K562 (cell line): Measurements from ENCODE around the gene NRF1. TPM values are rescaled to one million over a fixed set of nuclear protein-coding genes. Genes with fewer than 3 reads are reported as not detected.
A peak's percentile ranks its signal among the peaks of the same experiment; 100 is the strongest.

Source experiments
- BDP1 ChIP-seq: IDR thresholded peaks from 3 replicates; pipeline ENCODE4 v1.6.1; 2011; ENCODE audit not compliant: insufficient read length, insufficient read depth
- BRD9 ChIP-seq: fragments of 450-650 bp; IDR thresholded peaks from 2 replicates; pipeline ENCODE4 v1.6.1; 2018; ENCODE audit warnings: low read depth; ENCODE audit not compliant: partially characterized antibody
- CBX1 ChIP-seq: sonication (generic); IDR thresholded peaks from 2 replicates; pipeline ENCODE4 v1.6.1; 2016; ENCODE audit warnings: antibody characterized with exemption, low read depth, mild to moderate bottlenecking
- GTF2A2 ChIP-seq: IDR thresholded peaks from 2 replicates; pipeline ENCODE4 v1.6.1; 2016; ENCODE audit warnings: mild to moderate bottlenecking, missing genetic modification characterization, missing compliant biosample characterization
- HIVEP1 ChIP-seq: fragments of 250-450 bp; sonication (Bioruptor Pico); IDR thresholded peaks from 2 replicates; pipeline ENCODE4 v1.4.0; 2020; ENCODE audit warnings: mild to moderate bottlenecking
- HNRNPH1 ChIP-seq: fragments of 200-400 bp; formaldehyde crosslinking; optimal IDR thresholded peaks from 2 replicates; pipeline ENCODE3; 2017; ENCODE audit warnings: low read depth, mild to moderate bottlenecking, low read length, moderate library complexity
- KDM4B ChIP-seq, 2 experiments: fragments of 450-650 bp in 1 of 2; sonication (generic) in 1 of 2; IDR thresholded peaks; 2 replicates each; pipeline ENCODE4 v1.6.1; 2016 to 2017; ENCODE audit warnings: borderline replicate concordance in 2 of 2, antibody characterized with exemption in 1 of 2, low read depth in 1 of 2, mild to moderate bottlenecking in 1 of 2
- NELFE ChIP-seq: IDR thresholded peaks from 2 replicates; pipeline ENCODE4 v1.6.1; 2011; ENCODE audit warnings: mild to moderate bottlenecking; ENCODE audit not compliant: insufficient read depth, insufficient read length
- NEUROD1 ChIP-seq: fragments of 150-350 bp; IDR thresholded peaks from 2 replicates; pipeline ENCODE4 v1.6.1; 2014; ENCODE audit warnings: borderline replicate concordance, low read length, low read depth; ENCODE audit not compliant: partially characterized antibody
- PHF21A ChIP-seq: fragments of 450-650 bp; IDR thresholded peaks from 2 replicates; pipeline ENCODE4 v1.6.1; 2017; ENCODE audit warnings: low read depth, borderline replicate concordance
- SOX6 ChIP-seq: fragments of 450-650 bp; IDR thresholded peaks from 2 replicates; pipeline ENCODE4 v1.6.1; 2014; ENCODE audit warnings: mild to moderate bottlenecking
- SREBF1 ChIP-seq: fragments of 150-350 bp; IDR thresholded peaks from 2 replicates; pipeline ENCODE4 v1.6.1; 2014; ENCODE audit warnings: antibody characterized with exemption, low read depth, low read length, borderline replicate concordance
- SRSF7 ChIP-seq: fragments of 200-400 bp; formaldehyde crosslinking; optimal IDR thresholded peaks from 2 replicates; pipeline ENCODE3; 2017; ENCODE audit warnings: mild to moderate bottlenecking, low read depth, low read length
- ZNF239 ChIP-seq: fragments of 250-450 bp; sonication (Bioruptor Pico); IDR thresholded peaks from 2 replicates; pipeline ENCODE4 v1.4.0; 2020; ENCODE audit warnings: mild to moderate bottlenecking
- ZNF695 ChIP-seq: fragments of 450-650 bp; formaldehyde crosslinking; IDR thresholded peaks from 2 replicates; pipeline ENCODE4 v1.4.0; 2020; ENCODE audit warnings: mild to moderate bottlenecking, moderate library complexity
- polyA plus RNA-seq, 8 experiments: library from polyadenylated mRNA; depleted of rRNA in 4 of 8; stranded (reverse) in 5 of 8; unstranded in 3 of 8; fragments of >200 nt; fragmentation: Nextera tagmentation in 2 of 8; fragmentation: Illumina TruSeq in 1 of 8; extraction: Ambion mirVana in 2 of 8; extraction: Trizol in 1 of 8; gene quantifications; 2 replicates each; pipeline versions ENCODE4 v1.2.1 to v1.2.3, GENCODE V29; 2011 to 2014; ENCODE audit warnings: inconsistent platforms in 1 of 8, missing spikeins in 1 of 8
- total RNA-seq, 7 experiments: library from RNA; depleted of rRNA in 6 of 7; stranded (reverse); fragments of >200 nt in 6 of 7; fragmentation: Illumina TruSeq in 2 of 7; extraction: Trizol in 2 of 7; gene quantifications; 2 replicates each; pipeline versions ENCODE4 v1.2.1 to v1.2.3, GENCODE V29; 2011 to 2021; ENCODE audit warnings: low replicate concordance in 1 of 7
- TF ChIP-seq, protein P1 (sequence below): fragments of 450-650 bp; formaldehyde crosslinking; IDR thresholded peaks from 2 replicates; pipeline ENCODE4 v1.4.0; 2022; ENCODE audit warnings: mild to moderate bottlenecking, moderate library complexity
- TF ChIP-seq, protein P2 (sequence below): fragments of 250-450 bp; sonication (Bioruptor Pico); IDR thresholded peaks from 2 replicates; pipeline ENCODE4 v1.5.0; 2021; ENCODE audit warnings: mild to moderate bottlenecking, borderline replicate concordance
- TF ChIP-seq, protein P3 (sequence below): fragments of 250-450 bp; sonication (Bioruptor Pico); IDR thresholded peaks from 2 replicates; pipeline ENCODE4 v1.4.0; 2020

NRF1 gene
- total and polyA plus RNA-seq, 9 of the 15 experiments (the other 6 are each of a cell fraction or from before 2014, with no cell fraction given) = 8.6 to 28.8 (median 20.3) TPM

DNA sequence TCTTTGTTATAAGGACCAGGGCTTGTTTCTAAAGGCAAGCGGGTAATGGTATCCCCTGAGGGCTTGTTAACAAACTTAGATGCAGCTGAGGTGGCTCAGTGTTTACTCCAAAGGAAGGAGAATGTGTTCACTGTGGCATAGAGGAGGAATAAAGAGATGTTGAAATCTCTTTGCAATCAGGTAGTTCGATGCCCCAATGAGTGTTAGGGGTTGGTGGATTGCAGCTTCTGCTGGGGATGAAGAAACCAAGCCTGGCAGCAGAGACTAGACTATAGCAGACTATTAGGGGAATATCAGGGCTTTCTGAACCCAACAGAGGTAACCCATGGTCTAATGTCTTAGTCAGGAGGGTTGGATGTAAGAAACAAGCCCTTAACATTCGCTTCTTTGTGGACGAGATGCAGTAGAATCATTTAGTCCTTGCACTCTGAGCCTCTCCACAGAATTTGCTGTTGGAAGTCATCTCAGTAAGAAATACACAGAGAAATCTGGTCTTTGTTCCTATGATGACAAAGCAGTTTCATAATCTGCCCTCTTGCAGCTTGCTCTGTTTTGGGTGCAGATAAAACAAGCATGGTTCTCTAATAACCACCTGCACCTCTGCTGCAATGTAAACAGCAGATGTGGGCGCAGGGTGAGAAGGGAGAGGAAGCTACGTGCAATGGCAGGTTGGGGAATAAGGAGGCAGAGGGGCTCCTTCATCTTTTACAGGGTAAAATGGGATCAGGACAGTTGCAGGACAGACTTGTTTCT is 108.6 kb downstream of the NRF1 start (continued):
- TF ChIP-seq, protein P1, sequence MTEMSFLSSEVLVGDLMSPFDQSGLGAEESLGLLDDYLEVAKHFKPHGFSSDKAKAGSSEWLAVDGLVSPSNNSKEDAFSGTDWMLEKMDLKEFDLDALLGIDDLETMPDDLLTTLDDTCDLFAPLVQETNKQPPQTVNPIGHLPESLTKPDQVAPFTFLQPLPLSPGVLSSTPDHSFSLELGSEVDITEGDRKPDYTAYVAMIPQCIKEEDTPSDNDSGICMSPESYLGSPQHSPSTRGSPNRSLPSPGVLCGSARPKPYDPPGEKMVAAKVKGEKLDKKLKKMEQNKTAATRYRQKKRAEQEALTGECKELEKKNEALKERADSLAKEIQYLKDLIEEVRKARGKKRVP (CRISPR knock-in tag) = peak; percentile 79
- TF ChIP-seq CBX1 = no peak
- TF ChIP-seq PHF21A = peak; percentile 96
- no peak for TF ChIP-seq GTF2A2 (tag)
- no peak for TF ChIP-seq NELFE
- TF ChIP-seq HNRNPH1 = no peak
- TF ChIP-seq SOX6 = peak; percentile 100
- TF ChIP-seq, protein P2, sequence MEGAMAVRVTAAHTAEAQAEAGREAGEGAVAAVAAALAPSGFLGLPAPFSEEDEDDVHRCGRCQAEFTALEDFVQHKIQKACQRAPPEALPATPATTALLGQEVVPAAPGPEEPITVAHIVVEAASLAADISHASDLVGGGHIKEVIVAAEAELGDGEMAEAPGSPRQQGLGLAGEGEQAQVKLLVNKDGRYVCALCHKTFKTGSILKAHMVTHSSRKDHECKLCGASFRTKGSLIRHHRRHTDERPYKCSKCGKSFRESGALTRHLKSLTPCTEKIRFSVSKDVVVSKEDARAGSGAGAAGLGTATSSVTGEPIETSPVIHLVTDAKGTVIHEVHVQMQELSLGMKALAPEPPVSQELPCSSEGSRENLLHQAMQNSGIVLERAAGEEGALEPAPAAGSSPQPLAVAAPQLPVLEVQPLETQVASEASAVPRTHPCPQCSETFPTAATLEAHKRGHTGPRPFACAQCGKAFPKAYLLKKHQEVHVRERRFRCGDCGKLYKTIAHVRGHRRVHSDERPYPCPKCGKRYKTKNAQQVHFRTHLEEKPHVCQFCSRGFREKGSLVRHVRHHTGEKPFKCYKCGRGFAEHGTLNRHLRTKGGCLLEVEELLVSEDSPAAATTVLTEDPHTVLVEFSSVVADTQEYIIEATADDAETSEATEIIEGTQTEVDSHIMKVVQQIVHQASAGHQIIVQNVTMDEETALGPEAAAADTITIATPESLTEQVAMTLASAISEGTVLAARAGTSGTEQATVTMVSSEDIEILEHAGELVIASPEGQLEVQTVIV (CRISPR knock-in tag) = no peak
- peak; percentile 74 for TF ChIP-seq ZNF239 (CRISPR knock-in tag)
- TF ChIP-seq HIVEP1 = peak; percentile 89; the same call in 1 of the 2 replicates
- 0 out of 2 replicates have a peak, but pooled peaks have one; percentile 43 for TF ChIP-seq SREBF1
- TF ChIP-seq, protein P3, sequence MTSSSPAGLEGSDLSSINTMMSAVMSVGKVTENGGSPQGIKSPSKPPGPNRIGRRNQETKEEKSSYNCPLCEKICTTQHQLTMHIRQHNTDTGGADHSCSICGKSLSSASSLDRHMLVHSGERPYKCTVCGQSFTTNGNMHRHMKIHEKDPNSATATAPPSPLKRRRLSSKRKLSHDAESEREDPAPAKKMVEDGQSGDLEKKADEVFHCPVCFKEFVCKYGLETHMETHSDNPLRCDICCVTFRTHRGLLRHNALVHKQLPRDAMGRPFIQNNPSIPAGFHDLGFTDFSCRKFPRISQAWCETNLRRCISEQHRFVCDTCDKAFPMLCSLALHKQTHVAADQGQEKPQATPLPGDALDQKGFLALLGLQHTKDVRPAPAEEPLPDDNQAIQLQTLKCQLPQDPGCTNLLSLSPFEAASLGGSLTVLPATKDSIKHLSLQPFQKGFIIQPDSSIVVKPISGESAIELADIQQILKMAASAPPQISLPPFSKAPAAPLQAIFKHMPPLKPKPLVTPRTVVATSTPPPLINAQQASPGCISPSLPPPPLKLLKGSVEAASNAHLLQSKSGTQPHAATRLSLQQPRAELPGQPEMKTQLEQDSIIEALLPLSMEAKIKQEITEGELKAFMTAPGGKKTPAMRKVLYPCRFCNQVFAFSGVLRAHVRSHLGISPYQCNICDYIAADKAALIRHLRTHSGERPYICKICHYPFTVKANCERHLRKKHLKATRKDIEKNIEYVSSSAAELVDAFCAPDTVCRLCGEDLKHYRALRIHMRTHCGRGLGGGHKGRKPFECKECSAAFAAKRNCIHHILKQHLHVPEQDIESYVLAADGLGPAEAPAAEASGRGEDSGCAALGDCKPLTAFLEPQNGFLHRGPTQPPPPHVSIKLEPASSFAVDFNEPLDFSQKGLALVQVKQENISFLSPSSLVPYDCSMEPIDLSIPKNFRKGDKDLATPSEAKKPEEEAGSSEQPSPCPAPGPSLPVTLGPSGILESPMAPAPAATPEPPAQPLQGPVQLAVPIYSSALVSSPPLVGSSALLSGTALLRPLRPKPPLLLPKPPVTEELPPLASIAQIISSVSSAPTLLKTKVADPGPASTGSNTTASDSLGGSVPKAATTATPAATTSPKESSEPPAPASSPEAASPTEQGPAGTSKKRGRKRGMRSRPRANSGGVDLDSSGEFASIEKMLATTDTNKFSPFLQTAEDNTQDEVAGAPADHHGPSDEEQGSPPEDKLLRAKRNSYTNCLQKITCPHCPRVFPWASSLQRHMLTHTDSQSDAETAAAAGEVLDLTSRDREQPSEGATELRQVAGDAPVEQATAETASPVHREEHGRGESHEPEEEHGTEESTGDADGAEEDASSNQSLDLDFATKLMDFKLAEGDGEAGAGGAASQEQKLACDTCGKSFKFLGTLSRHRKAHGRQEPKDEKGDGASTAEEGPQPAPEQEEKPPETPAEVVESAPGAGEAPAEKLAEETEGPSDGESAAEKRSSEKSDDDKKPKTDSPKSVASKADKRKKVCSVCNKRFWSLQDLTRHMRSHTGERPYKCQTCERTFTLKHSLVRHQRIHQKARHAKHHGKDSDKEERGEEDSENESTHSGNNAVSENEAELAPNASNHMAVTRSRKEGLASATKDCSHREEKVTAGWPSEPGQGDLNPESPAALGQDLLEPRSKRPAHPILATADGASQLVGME (CRISPR knock-in tag) = no peak
- peak; percentile 75 for TF ChIP-seq NEUROD1
- no peak for TF ChIP-seq KDM4B (IDR thresholded peaks at IDR 0.05; ENCODE audit: borderline replicate concordance in 2 of 2, low read depth in 1 of 2)
- no peak for TF ChIP-seq BDP1
- no peak for TF ChIP-seq ZNF695 (CRISPR knock-in tag)
- no peak for TF ChIP-seq SRSF7
- peak; percentile 66 for TF ChIP-seq BRD9
